ENCODE results near the gene JAZF1.

The JAZF1 gene

GRCh38 chr7:28219793-28220192 is 39.2 kb upstream of the JAZF1 start:
- no peak overlapping the region for H2BK15ac ChIP-seq (ENCODE audit: low read length)
- peaks cover 0 to 4% of the 10 kb centered on the region in 2 donors for H3K9me3 ChIP-seq (replicated peaks in 1 of 2; ENCODE audit: control insufficient read depth in 2 of 2, insufficient read depth in 1 of 2, low read depth in 1 of 2, low read length in 2 of 2)
- H4K8ac ChIP-seq (ENCODE audit: low read depth, low read length): no peak overlapping the region
- H2AFZ ChIP-seq (ENCODE audit: low read length): no peak overlapping the region
- no peak overlapping the region for H2BK5ac ChIP-seq (ENCODE audit: low read length)
- no peak overlapping the region for H2BK120ac ChIP-seq (ENCODE audit: low read depth, low read length)
- H4K91ac ChIP-seq (ENCODE audit: low read depth, low read length, poor library complexity): no peak overlapping the region
- peaks cover 0 to 15% of the 10 kb centered on the region in 2 donors for H3K4me1 ChIP-seq (ENCODE audit: control insufficient read depth in 2 of 2, insufficient read depth in 1 of 2, low read depth in 1 of 2, low read length in 2 of 2)
- H3K4me2 ChIP-seq (ENCODE audit: insufficient read depth, low read length, poor library complexity, severe bottlenecking): no peak overlapping the region
- H3K4me3 ChIP-seq (ENCODE audit: low read length in 2 of 2): no peak overlapping the region
- H2AK5ac ChIP-seq (ENCODE audit: low read depth, low read length): no peak overlapping the region
- no peak overlapping the region for H3K9ac ChIP-seq (ENCODE audit: low read depth, low read length, poor library complexity)
- H2BK12ac ChIP-seq (ENCODE audit: low read length): no peak overlapping the region
- no peak overlapping the region for H3K14ac ChIP-seq (ENCODE audit: low read length)
- H3K36me3 ChIP-seq (replicated peaks in 1 of 2; ENCODE audit: control insufficient read depth in 2 of 2, insufficient read depth in 2 of 2, low read length in 2 of 2): no peaks in the 10 kb centered on the region
- no peak overlapping the region for H3K27ac ChIP-seq (replicated peaks; ENCODE audit: low read length)
- no peaks in the 10 kb centered on the region for H3K79me1 ChIP-seq (ENCODE audit: low read depth, low read length)
- no peak overlapping the region for H3K23ac ChIP-seq (ENCODE audit: low read depth, low read length, poor library complexity)
- DNase-seq (ENCODE audit: low spot score): no peak
- H3K27me3 ChIP-seq (ENCODE audit: control insufficient read depth in 3 of 3, insufficient read depth in 3 of 3, low read depth in 1 of 3, low read length in 3 of 3): peaks cover 0 to 4% (median 0%) of the 10 kb centered on the region in 3 experiments
- no peak overlapping the region for H3K18ac ChIP-seq (ENCODE audit: low read length)
- H3K4ac ChIP-seq (ENCODE audit: low read length): no peak overlapping the region

- H3K4ac ChIP-seq (ENCODE audit: low read length): no peak overlapping the region
- DNase-seq (ENCODE audit: low spot score): no peak
- H4K8ac ChIP-seq (ENCODE audit: low read depth, low read length): no peak overlapping the region
- no peak overlapping the region for H2BK120ac ChIP-seq (ENCODE audit: low read depth, low read length)
- peaks cover 0 to 15% of the 10 kb centered on the region in 2 donors for H3K4me1 ChIP-seq (ENCODE audit: control insufficient read depth in 2 of 2, insufficient read depth in 1 of 2, low read depth in 1 of 2, low read length in 2 of 2)
- peak overlapping the region; percentile 77 for H2AFZ ChIP-seq (ENCODE audit: low read length)
- H4K91ac ChIP-seq (ENCODE audit: low read depth, low read length, poor library complexity): no peak overlapping the region
- H3K14ac ChIP-seq (ENCODE audit: low read length): no peak overlapping the region
- H2BK15ac ChIP-seq (ENCODE audit: low read length): no peak overlapping the region
- H2BK12ac ChIP-seq (ENCODE audit: low read length): no peak overlapping the region
- H3K36me3 ChIP-seq (replicated peaks in 1 of 2; ENCODE audit: control insufficient read depth in 2 of 2, insufficient read depth in 2 of 2, low read length in 2 of 2): no peaks in the 10 kb centered on the region
- no peaks in the 10 kb centered on the region for H3K79me1 ChIP-seq (ENCODE audit: low read depth, low read length)
- H2BK5ac ChIP-seq (ENCODE audit: low read length): no peak overlapping the region
- no peak overlapping the region for H3K9ac ChIP-seq (ENCODE audit: low read depth, low read length, poor library complexity)
- no peak overlapping the region for H3K18ac ChIP-seq (ENCODE audit: low read length)
- no peak overlapping the region for H2AK5ac ChIP-seq (ENCODE audit: low read depth, low read length)
- H3K4me2 ChIP-seq (ENCODE audit: insufficient read depth, low read length, poor library complexity, severe bottlenecking): no peak overlapping the region
- H3K23ac ChIP-seq (ENCODE audit: low read depth, low read length, poor library complexity): no peak overlapping the region
- peaks cover 0 to 4% of the 10 kb centered on the region in 2 donors for H3K9me3 ChIP-seq (replicated peaks in 1 of 2; ENCODE audit: control insufficient read depth in 2 of 2, insufficient read depth in 1 of 2, low read depth in 1 of 2, low read length in 2 of 2)
- WGBS, 2 donors (ENCODE audit: extremely low coverage in 2 of 2, insufficient read length in 2 of 2, insufficient replicate concordance in 1 of 2): no CpG with 5 or more reads among the region's 3 CpGs
- no peaks in the 10 kb centered on the region for H3K27me3 ChIP-seq (ENCODE audit: control insufficient read depth in 3 of 3, insufficient read depth in 3 of 3, low read depth in 1 of 3, low read length in 3 of 3)
- H3K4me3 ChIP-seq (ENCODE audit: low read length in 2 of 2): no peak overlapping the region
- H3K27ac ChIP-seq (replicated peaks; ENCODE audit: low read length): no peak overlapping the region
These were observed 36.5 kb upstream of the JAZF1 start for GRCh38 chr7:28217143-28217542.

GRCh38 chr7:28211006-28211405 is 30.4 kb upstream of the JAZF1 start:
- H3K79me1 ChIP-seq (ENCODE audit: low read depth, low read length): no peaks in the 10 kb centered on the region
- H2BK120ac ChIP-seq (ENCODE audit: low read depth, low read length): no peak overlapping the region
- WGBS, 2 donors (ENCODE audit: extremely low coverage in 2 of 2, insufficient read length in 2 of 2, insufficient replicate concordance in 1 of 2): no CpG with 5 or more reads among the region's 1 CpG
- H3K4me2 ChIP-seq (ENCODE audit: insufficient read depth, low read length, poor library complexity, severe bottlenecking): no peak overlapping the region
- no peak overlapping the region for H4K8ac ChIP-seq (ENCODE audit: low read depth, low read length)
- H3K4me1 ChIP-seq (ENCODE audit: control insufficient read depth in 2 of 2, insufficient read depth in 1 of 2, low read depth in 1 of 2, low read length in 2 of 2): no peaks in the 10 kb centered on the region
- no peak overlapping the region for H2AFZ ChIP-seq (ENCODE audit: low read length)
- no peak overlapping the region for H4K91ac ChIP-seq (ENCODE audit: low read depth, low read length, poor library complexity)
- no peak for DNase-seq (ENCODE audit: low spot score)
- H3K23ac ChIP-seq (ENCODE audit: low read depth, low read length, poor library complexity): no peak overlapping the region
- H3K27me3 ChIP-seq (ENCODE audit: control insufficient read depth in 3 of 3, insufficient read depth in 3 of 3, low read depth in 1 of 3, low read length in 3 of 3): no peaks in the 10 kb centered on the region
- no peak overlapping the region for H3K27ac ChIP-seq (replicated peaks; ENCODE audit: low read length)
- no peak overlapping the region for H2BK5ac ChIP-seq (ENCODE audit: low read length)
- H3K18ac ChIP-seq (ENCODE audit: low read length): no peak overlapping the region
- H2BK15ac ChIP-seq (ENCODE audit: low read length): no peak overlapping the region
- H3K4ac ChIP-seq (ENCODE audit: low read length): no peak overlapping the region
- no peak overlapping the region for H3K14ac ChIP-seq (ENCODE audit: low read length)
- H3K9me3 ChIP-seq (replicated peaks in 1 of 2; ENCODE audit: control insufficient read depth in 2 of 2, insufficient read depth in 1 of 2, low read depth in 1 of 2, low read length in 2 of 2): no peaks in the 10 kb centered on the region
- H3K4me3 ChIP-seq (ENCODE audit: low read length in 2 of 2): no peak overlapping the region
- no peak overlapping the region for H3K9ac ChIP-seq (ENCODE audit: low read depth, low read length, poor library complexity)
- H2AK5ac ChIP-seq (ENCODE audit: low read depth, low read length): no peak overlapping the region
- no peaks in the 10 kb centered on the region for H3K36me3 ChIP-seq (replicated peaks in 1 of 2; ENCODE audit: control insufficient read depth in 2 of 2, insufficient read depth in 2 of 2, low read length in 2 of 2)
- no peak overlapping the region for H2BK12ac ChIP-seq (ENCODE audit: low read length)

GRCh38 chr7:28208506-28208905 is 27.9 kb upstream of the JAZF1 start:
- WGBS, 2 donors (ENCODE audit: extremely low coverage in 2 of 2, insufficient read length in 2 of 2, insufficient replicate concordance in 1 of 2): no CpG with 5 or more reads among the region's 2 CpGs
- Histone ChIP-seq H3K18ac (ENCODE audit: low read length) (no peak overlapping the region), H3K9me3 (replicated peaks in 1 of 2; ENCODE audit: control insufficient read depth in 2 of 2, insufficient read depth in 1 of 2, low read depth in 1 of 2, low read length in 2 of 2) (no peaks in the 10 kb centered on the region), H2BK5ac (ENCODE audit: low read length) (no peak overlapping the region), H3K79me1 (ENCODE audit: low read depth, low read length) (no peaks in the 10 kb centered on the region), H3K14ac (ENCODE audit: low read length) (no peak overlapping the region), H3K4me3 (ENCODE audit: low read length in 2 of 2) (no peak overlapping the region), H3K9ac (ENCODE audit: low read depth, low read length, poor library complexity) (no peak overlapping the region), H3K23ac (ENCODE audit: low read depth, low read length, poor library complexity) (no peak overlapping the region), H3K27ac (replicated peaks; ENCODE audit: low read length) (no peak overlapping the region), H2AK5ac (ENCODE audit: low read depth, low read length) (no peak overlapping the region), H4K8ac (ENCODE audit: low read depth, low read length) (no peak overlapping the region), H2BK120ac (ENCODE audit: low read depth, low read length) (no peak overlapping the region), H3K4ac (ENCODE audit: low read length) (no peak overlapping the region), H2AFZ (ENCODE audit: low read length) (no peak overlapping the region), H3K4me1 (ENCODE audit: control insufficient read depth in 2 of 2, insufficient read depth in 1 of 2, low read depth in 1 of 2, low read length in 2 of 2) (no peaks in the 10 kb centered on the region), H3K4me2 (ENCODE audit: insufficient read depth, low read length, poor library complexity, severe bottlenecking) (no peak overlapping the region), H4K91ac (ENCODE audit: low read depth, low read length, poor library complexity) (no peak overlapping the region), H2BK12ac (ENCODE audit: low read length) (no peak overlapping the region), H3K36me3 (replicated peaks in 1 of 2; ENCODE audit: control insufficient read depth in 2 of 2, insufficient read depth in 2 of 2, low read length in 2 of 2) (no peaks in the 10 kb centered on the region), H2BK15ac (ENCODE audit: low read length) (no peak overlapping the region), H3K27me3 (ENCODE audit: control insufficient read depth in 3 of 3, insufficient read depth in 3 of 3, low read depth in 1 of 3, low read length in 3 of 3) (peaks cover 0 to 3% (median 0%) of the 10 kb centered on the region in 3 experiments)
- DNase-seq (ENCODE audit: low spot score): no peak
